ENCODE data around the gene CLEC4C.
"Not testable (repeated sequence)": the region's sequence is repeated elsewhere in the genome, so short reads cannot be mapped to it uniquely, and the experiment has no call there.

Gene CLEC4C

DNA sequence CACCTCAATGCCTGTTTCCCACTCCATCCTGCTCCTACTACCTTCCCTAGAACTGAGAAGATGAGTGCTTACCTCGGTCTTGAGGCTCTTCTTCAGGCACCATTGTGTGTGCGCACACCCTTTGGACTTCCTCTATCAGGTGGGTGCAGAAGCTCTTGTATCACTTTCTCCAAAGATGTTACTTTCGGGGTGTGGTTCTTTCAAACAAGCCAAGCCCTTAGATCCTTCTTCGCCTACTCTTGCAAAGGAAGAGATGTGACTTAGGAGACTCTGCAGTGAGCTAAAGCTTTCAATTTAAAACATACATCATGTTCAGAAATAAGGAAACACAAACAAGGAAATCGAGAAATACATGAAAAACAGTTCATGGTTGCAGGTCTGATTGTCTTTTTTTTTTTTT lies at the start of gene CLEC4C:
Gene CLEC4C (minus strand): TSS at position 130 of the 400 bp plus-strand sequence. CDS start 27 bp downstream, at position 103.
- DNase-seq, result no peak

DNA sequence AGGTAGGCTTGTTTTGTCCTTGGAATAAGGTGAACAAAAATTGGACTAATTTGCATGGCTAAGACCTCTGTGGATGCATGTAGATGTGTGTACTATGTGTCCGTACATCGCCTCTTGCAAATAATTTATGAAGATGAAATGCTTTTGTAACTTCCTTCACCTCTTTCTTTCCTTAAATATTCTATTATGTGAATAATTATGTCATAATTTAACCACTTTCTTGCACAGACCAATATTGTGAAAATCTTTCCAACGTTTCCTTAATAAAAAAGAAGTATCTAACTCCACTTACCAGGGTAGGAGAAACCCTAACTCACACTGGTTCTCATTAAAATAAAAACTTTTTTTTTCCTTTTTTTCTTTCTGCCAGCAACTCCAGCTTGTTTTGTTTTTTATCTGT lies 46.0 kb upstream of the CLEC4C start:
- no peak for DNase-seq

- DNase-seq, result not testable (repeated sequence)
Measured at GRCh38 chr12:7788884-7789528, 41.8 kb upstream of the CLEC4C start, which contains the start of gene NANOG. Gene NANOG (plus strand): TSS chr12:7789402. CDS start chr12:7789615, 213 bp downstream.

GRCh38 chr12:7788294-7788660 lies 41.1 kb upstream of the CLEC4C start:
- DNase-seq, result no peak

DNA sequence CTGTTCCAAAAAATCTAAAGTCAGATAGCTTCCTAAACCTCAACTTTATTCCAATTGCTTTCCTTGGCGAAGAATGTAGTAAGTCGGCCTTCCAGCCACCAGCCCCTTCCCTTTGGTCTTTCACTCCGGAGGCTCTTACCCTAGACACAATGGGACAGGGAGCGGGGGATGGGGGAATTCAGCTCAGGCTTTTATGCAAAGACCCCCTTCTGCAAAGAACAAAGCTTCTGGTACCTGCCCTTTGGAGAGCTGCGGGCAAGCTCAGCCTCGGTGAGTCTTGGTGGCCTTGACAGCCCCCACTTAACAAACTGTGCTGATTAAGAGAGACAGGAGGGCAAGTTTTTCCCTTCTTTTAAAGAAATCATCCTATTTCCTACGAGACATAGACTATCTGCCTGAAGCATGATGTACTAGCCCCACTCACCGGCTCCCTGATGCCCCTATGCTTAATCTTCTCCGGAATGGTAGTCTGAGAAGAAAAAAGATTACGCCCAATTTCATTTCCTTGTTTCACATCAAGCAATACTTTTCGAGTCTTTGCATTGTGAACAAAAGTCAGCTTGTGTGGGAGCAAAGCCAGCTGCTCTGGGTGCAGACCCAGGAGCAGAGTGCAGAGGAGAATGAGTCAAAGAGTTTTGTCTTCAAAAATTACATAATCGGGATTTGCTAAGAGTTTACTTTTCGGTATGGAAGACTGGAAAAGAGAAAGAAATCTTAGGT lies 40.6 kb upstream of the CLEC4C start:
- no peak for DNase-seq

GRCh38 chr12:7784701-7785100 lies 37.5 kb upstream of the CLEC4C start:
- no peak for DNase-seq

DNA sequence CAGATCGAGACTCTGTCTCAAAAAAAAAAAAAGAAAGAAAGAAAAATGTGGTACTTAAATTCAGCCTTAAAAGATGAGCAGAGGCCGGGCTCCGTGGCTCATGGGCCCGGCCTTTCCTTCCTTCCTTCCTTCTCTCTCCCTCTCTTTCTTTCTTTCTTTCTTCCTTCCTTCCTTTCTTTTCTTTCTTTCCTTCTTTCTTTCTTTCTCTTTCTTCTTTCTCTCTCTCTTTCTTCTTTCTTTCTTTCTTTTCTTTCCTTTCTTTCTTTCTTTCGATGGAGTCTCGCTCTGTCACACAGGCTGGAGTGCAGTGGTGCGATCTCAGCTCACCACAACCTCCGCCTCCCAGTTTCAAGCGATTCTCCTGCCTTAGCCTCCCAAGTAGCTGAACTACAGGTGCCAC lies 36.3 kb upstream of the CLEC4C start:
- not testable (repeated sequence) for DNase-seq

- DNase-seq, result no peak
Measured at GRCh38 chr12:7782055-7782454, 34.9 kb upstream of the CLEC4C start.

GRCh38 chr12:7781274-7781673 lies 34.1 kb upstream of the CLEC4C start:
- no peak for DNase-seq

DNA sequence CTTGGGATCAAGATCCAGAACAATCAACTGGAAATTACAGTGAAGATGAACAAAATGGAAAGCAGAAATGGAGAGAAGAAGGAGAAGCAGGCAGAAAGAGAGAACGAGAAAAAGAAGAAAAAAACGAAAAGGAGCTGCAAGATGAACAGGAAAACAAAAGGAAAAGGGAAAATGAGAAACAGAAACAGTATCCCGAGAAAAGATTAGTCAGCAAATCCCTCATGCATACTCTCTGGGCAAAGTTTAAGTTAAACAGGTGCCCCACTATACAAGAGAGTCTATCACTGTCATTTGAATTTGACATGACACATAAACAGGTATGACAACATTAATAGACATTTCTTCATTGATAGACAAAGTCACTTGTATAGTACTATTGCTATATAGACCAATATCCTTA lies 22.8 kb upstream of the CLEC4C start:
- no peak for DNase-seq

DNA sequence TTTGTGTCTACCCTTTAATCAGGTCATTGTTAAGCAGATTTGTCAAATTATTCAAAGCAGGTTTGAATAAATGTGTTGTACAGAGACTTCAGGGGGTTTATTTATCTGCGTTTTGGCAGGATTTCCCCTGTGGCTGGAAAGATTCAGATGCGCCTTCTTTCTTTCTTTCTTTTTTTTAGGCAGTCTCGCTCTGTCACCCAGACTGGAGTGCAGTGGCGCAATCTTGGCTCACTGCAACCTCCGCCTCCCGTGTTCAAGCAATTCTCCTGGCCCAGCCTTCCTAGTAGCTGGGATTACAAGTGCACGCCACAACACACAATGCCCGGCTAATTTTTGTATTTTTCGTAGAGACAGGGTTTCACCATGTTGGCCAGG lies 11.6 kb upstream of the CLEC4C start:
- DNase-seq, result no peak

DNA sequence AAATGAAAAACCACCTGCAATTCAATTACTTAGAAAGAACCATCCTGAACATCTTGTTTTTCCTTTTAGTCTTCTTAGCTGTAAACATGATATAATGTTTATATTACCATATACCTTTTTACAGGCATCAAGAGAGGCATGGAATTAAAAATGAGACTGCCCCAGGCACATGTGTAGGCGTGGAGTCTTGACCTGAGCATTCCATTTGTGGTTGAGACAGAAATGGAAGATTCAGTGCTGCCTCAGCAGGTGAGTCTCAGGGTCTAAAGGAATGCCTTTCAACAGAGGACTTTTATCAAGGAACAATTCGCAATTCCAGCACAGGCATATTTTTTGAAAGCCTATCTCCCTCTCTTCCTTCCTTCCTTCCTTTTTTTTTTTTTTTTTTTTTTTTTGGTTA lies 9.8 kb upstream of the CLEC4C start:
- no peak for DNase-seq

DNA sequence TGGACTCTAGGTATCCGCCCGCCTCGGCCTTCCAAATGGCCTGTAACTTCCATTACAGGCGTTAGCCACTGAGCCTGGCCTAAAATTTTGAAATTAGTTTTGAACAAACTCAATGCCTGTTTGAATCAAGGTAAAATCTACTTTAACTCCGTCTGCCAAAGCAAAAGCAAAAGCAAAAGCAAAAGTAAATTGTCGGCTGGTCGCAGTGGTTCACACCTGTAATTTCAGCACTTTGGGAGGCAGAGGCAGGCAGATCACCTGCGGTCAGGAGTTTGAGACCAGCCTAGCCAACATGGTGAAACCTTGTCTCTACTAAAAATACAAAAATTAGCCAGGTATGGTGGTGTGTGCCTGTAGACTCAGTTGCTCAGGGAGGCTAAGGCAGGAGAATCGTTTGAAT lies 8.5 kb upstream of the CLEC4C start:
- DNase-seq, result not testable (repeated sequence)

GRCh38 chr12:7751941-7752922 lies 5.1 kb upstream of the CLEC4C start:
- not testable (repeated sequence) for DNase-seq

- no peak for DNase-seq
Measured at GRCh38 chr12:7751394-7751793, 4.2 kb upstream of the CLEC4C start.

- no peak for DNase-seq
Measured at GRCh38 chr12:7750350-7750749, 3.2 kb upstream of the CLEC4C start.

- no peak for DNase-seq
Measured at GRCh38 chr12:7749442-7749841, 2.3 kb upstream of the CLEC4C start.

DNA sequence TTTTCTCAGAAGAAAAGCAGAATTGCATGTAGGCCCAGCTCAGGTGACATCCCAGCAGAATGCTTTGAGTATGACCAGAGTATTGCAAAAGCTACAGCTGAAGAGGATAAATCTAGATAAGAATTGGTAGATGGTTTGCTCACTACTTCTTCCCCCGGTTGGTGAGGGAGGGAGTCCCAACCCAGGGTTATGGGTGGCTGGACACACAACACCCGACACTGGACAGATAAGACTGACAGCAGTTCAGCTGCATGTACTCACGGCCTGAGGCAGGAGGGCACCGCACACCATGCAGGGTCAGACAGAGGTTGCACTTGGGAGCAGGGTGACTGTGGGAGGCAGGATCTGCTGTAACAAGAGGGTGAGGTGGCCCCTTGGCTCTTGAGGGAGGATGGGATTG lies 1.7 kb upstream of the CLEC4C start:
- no peak for DNase-seq

DNA sequence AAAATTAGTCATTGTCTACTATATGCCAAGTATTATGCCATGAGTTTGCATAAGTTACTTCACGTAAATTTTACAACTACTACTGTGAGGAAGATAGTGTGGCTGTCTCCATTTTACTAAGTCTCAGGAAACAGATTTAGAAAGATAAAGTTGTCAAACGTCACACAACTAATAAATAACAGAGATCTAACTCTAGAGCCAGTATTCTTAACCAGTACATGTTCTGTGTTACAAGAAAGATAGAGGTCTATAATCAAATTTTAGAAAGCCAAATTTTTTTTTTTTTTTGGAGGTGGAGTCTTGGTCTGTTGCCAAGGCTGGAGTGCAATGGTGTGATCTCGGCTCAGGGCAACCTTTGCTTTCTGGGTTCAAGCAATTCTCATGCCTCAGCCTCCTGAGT lies 14.2 kb downstream of the CLEC4C start:
- no peak for DNase-seq

DNA sequence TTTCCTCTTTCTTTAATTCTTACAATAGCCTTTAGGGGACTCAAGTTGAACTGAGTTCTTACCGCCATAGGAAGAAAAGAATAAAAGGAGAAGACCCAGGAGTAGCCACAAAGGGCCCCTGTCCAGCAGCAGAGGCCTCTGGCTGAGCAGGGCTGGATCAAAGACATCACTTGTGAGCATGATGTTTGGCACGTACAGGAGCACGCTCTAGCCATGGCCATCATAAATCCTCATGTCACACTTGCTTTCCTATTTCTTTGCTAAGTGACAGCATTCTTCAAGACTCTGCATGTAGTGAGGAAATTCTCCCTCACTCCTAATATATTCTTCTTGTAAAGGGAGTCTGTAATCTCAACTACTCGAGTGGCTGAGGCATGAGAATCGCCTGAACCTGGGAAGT lies 15.7 kb downstream of the CLEC4C start:
- DNase-seq, result no peak

- DNase-seq, result not testable (repeated sequence)
Measured at GRCh38 chr12:7730984-7731383, 16.2 kb downstream of the CLEC4C start.

GRCh38 chr12:7729746-7730145 lies 17.4 kb downstream of the CLEC4C start:
- no peak for DNase-seq

- no peak for DNase-seq
Measured at GRCh38 chr12:7723926-7724325, 23.2 kb downstream of the CLEC4C start.
